GM19099 (cell line): ENCODE measurements around the gene PRKAR1A.

ENCODE experiments used
- POLR2A ChIP-seq: IDR thresholded peaks from 3 replicates; pipeline ENCODE4 v1.6.1; 2011; ENCODE audit warnings: low read depth; ENCODE audit not compliant: insufficient read length; ENCODE audit errors: extremely low read depth

PRKAR1A gene

GRCh38 chr17:68533887-68534694, 21.9 kb downstream of the PRKAR1A start:
- TF ChIP-seq POLR2A: no peak

- TF ChIP-seq POLR2A: no peak
Measured at GRCh38 chr17:68534695-68535088, 22.5 kb downstream of the PRKAR1A start.

DNA sequence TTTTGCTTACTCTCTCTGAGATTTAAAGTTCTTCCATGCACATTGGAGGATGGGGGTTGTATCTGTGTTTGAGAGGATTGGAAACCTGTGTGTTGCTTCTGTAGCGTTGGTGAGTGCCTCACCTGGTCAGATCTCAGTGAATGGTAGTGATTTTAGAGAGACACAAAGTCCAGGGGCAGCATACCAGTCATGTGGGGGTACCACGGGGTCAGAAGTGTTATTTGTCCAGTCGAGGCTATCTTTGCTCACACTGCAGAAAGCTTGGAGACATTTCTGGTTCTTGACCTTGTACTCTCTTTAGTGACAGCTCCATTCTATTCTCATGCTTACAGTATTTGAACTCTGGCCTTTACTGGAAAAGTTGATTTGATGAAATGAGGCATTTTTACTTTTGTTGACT, 23.7 kb downstream of the PRKAR1A start:
- TF ChIP-seq POLR2A: no peak

GRCh38 chr17:68539548-68540467, 27.6 kb downstream of the PRKAR1A start:
- no peak for TF ChIP-seq POLR2A

- TF ChIP-seq POLR2A: no peak
Measured at GRCh38 chr17:68540981-68541380, 28.8 kb downstream of the PRKAR1A start.

DNA sequence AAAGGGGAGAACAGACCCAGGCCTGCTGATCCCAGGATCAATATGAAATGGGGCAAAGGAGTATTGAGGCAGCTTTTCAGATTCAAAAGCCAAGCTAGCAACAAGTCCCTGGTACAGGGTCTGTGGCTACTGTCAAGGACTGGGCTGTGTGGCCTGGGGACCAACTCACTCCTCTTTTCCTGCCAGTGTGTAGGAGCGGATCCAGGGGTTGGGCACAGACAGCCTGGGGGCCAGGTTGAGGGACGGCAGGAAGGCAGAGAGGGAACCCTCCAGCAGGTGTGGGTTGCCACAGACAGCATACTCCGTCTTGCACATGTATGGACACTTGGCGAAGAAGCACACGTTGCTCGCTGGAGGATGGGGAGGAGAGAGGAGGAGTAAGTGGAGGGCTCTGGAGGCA, 29.6 kb downstream of the PRKAR1A start:
- no peak for TF ChIP-seq POLR2A

GRCh38 chr17:68542698-68543463, 30.7 kb downstream of the PRKAR1A start:
- TF ChIP-seq POLR2A: no peak

DNA sequence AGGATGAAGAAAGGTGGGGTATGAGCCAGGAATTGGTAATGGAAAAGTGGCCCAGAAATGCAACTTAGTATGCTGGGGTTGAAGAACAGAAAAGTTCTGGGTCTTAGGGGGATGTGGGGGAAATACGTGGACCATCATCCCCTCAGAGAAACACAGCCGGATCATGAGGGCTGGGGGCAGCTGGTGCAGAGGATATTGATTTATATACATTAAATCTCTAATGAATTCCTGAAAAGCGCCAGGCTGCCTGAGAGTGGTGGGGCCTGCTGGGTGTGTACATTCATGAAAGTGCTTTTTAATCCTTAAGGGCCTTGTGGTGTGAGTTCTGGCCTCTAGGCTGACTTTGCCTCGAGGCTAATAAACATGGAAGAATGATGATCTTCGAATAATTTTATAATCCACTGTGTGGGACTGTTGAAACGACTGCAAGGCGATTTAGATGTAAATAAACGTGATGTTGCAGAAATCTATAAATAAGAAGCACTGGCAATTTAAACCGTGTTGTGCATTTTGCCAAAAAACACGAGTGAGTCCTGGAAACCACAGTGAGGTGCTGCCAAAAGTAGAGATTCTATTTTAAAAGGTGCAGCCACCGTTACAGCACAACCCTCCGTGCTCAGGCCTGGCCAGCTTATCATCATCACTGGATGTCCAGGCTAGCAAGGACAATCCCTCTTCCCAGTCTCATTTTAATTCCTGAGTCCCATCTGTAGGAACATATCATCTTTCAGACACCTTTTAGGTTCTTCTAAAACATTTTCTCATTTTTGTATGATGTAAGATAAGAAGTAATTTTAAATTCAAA, 32.1 kb downstream of the PRKAR1A start:
- TF ChIP-seq POLR2A: no peak

- TF ChIP-seq POLR2A: no peak
Measured at GRCh38 chr17:68556551-68556950, 44.3 kb downstream of the PRKAR1A start.

- no peak for TF ChIP-seq POLR2A
Measured at GRCh38 chr17:68559316-68559715, 47.1 kb downstream of the PRKAR1A start.

DNA sequence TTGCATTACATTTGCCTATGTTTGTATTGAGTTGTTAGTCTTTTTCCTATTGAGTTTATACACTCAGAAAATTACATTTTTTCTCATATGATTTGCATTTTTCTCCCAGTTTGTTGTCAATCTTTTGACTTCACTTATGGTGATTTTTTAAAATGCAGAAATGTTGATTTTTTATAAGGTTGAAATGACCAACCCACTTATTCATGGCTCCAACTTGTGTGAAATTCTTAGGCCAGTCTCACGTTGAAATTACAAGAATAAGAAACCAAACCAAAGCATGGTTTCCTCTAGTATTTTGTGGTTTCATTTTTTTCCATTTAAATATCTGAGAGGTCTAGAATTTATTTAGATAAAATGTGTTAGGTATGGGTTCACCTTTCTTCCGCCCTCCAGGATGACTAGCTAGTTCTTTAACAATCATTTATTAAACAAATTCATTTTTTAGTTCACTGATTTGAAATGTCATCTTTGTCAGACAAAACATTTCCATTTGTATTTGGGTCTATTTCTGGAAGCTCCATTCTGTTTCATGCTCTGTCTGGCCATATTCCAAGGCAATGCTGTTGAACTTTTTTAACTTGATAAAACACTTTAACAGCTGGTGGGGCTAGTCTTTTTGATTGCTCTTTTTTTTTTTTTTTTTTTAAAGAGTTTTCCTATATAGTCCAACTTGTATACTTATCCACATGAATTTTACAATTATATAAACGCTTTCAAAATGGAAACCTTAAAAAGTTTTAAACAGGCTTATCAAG, 48.9 kb downstream of the PRKAR1A start:
- no peak for TF ChIP-seq POLR2A

- no peak for TF ChIP-seq POLR2A
Measured at GRCh38 chr17:68562736-68563135, 50.5 kb downstream of the PRKAR1A start.

GRCh38 chr17:68564415-68565111, 52.3 kb downstream of the PRKAR1A start:
- no peak for TF ChIP-seq POLR2A
